Measurements from ENCODE around the gene PPP2R2C. TPM values are rescaled to one million over a fixed set of nuclear protein-coding genes. Genes with fewer than 3 reads are reported as not detected.

PPP2R2C gene
- total RNA-seq, 3 donors from 2014 or later = 0.16 to 0.66 (median 0.44) TPM

DNA sequence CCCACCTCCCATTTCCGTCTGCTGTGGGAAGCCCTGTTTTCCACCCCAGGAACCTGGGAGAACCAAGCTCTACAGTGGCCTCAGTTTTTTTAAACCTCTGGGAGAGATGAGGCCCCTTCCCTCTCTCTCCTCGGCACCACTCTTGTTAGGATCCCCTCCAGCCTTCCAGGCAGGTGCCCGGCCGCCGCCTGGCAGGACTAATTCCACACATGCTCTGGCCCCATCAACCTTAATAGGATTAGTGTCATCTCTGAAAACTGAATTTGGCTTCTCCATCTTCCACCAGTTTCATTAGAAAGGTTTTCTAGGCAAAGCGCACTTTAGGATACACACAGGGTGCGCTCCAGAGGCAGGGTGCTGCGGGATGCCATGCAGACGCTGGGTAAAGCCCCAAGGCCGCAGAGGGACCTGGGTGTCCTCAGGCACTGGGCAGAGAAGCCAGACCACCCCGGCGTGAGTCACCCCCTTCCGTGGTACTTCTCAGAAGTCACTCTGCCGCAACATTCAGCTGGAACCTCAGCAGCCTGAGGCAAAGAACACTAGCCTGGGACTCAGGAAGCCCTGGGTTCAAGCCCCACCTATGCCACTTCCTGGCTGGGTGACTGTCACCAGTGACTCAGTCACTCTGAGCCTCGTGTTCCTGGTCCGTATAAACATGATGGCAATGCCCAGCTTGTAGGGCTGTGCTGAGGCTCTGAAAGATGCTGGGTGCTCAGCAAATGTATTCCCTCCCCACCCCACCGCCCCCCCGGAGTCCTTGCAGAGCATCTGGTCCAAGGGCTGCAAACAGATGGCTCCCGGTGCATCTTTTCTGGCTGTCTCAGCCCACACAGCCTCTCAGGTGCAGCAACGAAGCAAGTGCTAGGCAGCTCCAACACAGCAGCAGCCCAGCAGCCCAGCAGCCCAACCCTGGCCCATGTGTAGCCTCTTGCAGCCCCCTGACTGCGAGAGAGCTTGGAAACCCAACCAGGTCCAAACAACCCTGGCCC is 29.1 kb downstream of the PPP2R2C start:
- peaks cover 0 to 13% of the 10 kb centered on the region in 2 donors for H3K27me3 ChIP-seq
- H3K36me3 ChIP-seq = no peaks in the 10 kb centered on the region
- no peak overlapping the region for H3K27ac ChIP-seq
- H3K4me3 ChIP-seq = no peak overlapping the region
- intact Hi-C loops (cut with DNase I; ENCODE audit: low total_unique reads) = no loop called here
- no peaks in the 10 kb centered on the region for H3K4me1 ChIP-seq
- no peak for DNase-seq (ENCODE audit: low spot score in 2 of 2)
- H3K9me3 ChIP-seq = no peaks in the 10 kb centered on the region
- TF ChIP-seq CTCF (IDR thresholded peaks at IDR 0.05) (no peak), POLR2AphosphoS5 (IDR thresholded peaks at IDR 0.05) (no peak), POLR2A (IDR thresholded peaks at IDR 0.05) (no peak)

DNA sequence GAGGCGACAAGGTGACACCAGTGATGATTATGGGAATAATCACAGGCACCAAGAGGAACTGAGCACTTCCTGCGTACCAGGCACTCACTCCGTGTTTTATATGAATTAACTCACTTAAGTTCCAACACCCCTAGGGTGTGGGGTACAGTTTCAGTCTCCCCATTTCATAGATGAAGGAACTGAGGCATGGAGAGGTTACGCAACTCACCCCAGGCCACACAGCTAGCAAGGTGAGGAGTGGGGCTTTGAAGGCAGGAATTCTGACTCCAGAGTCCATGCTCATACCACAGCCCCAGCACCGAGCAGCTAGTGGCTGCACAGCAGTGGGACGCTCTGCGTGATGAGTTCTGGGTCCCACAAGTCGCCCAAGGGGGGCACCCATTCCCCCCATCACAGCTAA is 29.9 kb downstream of the PPP2R2C start:
- H3K36me3 ChIP-seq = no peaks in the 10 kb centered on the region
- no peaks in the 10 kb centered on the region for H3K9me3 ChIP-seq
- intact Hi-C loops (cut with DNase I; ENCODE audit: low total_unique reads) = no loop called here
- H3K4me1 ChIP-seq = no peaks in the 10 kb centered on the region
- DNase-seq (ENCODE audit: low spot score in 2 of 2) = no peak
- TF ChIP-seq POLR2AphosphoS5 (IDR thresholded peaks at IDR 0.05) (no peak), POLR2A (IDR thresholded peaks at IDR 0.05) (no peak), CTCF (IDR thresholded peaks at IDR 0.05) (no peak)
- H3K27me3 ChIP-seq = peaks cover 0 to 13% of the 10 kb centered on the region in 2 donors
- H3K27ac ChIP-seq = no peak overlapping the region
- no peak overlapping the region for H3K4me3 ChIP-seq

GRCh38 chr4:6441758-6442157 is 30.7 kb downstream of the PPP2R2C start:
- intact Hi-C loops (cut with DNase I; ENCODE audit: low total_unique reads) = no loop called here
- Histone ChIP-seq H3K36me3 (no peaks in the 10 kb centered on the region), H3K4me1 (no peaks in the 10 kb centered on the region), H3K27me3 (peaks cover 0 to 13% of the 10 kb centered on the region in 2 donors), H3K27ac (no peak overlapping the region), H3K4me3 (no peak overlapping the region), H3K9me3 (no peaks in the 10 kb centered on the region)
- no peak for TF ChIP-seq CTCF (IDR thresholded peaks at IDR 0.05)
- TF ChIP-seq POLR2A (IDR thresholded peaks at IDR 0.05) = no peak
- TF ChIP-seq POLR2AphosphoS5 (IDR thresholded peaks at IDR 0.05) = no peak
- no peak for DNase-seq (ENCODE audit: low spot score in 2 of 2)

- intact Hi-C loops (cut with DNase I; ENCODE audit: low total_unique reads) = no loop called here
These were observed 31.2 kb downstream of the PPP2R2C start for GRCh38 chr4:6441202-6441582.

More at GRCh38 chr4:6441202-6441582, 31.2 kb downstream of the PPP2R2C start:
- H3K27ac ChIP-seq = no peak overlapping the region
- no peaks in the 10 kb centered on the region for H3K4me1 ChIP-seq
- no peak overlapping the region for H3K4me3 ChIP-seq
- peaks cover under 1 to 4% of the 10 kb centered on the region in 2 donors for H3K9me3 ChIP-seq
- peaks cover 0 to 13% of the 10 kb centered on the region in 2 donors for H3K27me3 ChIP-seq
- TF ChIP-seq POLR2AphosphoS5 (IDR thresholded peaks at IDR 0.05) (no peak), CTCF (IDR thresholded peaks at IDR 0.05) (no peak), POLR2A (IDR thresholded peaks at IDR 0.05) (no peak)
- no peaks in the 10 kb centered on the region for H3K36me3 ChIP-seq
- DNase-seq (ENCODE audit: low spot score in 2 of 2) = no peak
